HG03432 (cell line): ENCODE results near the gene PITX2.

ENCODE experiments used
- ATAC-seq: cut with Tn5 transposase; IDR thresholded peaks from one replicate; pipeline ENCODE4 v1.9.1; 2021; ENCODE audit warnings: mild to moderate bottlenecking, moderate library complexity; ENCODE audit not compliant: unreplicated experiment

Gene PITX2

GRCh38 chr4:110624904-110625494 is 2.1 kb upstream of the PITX2 start:
- ATAC-seq = no peak

GRCh38 chr4:110624398-110624780 is 1.5 kb upstream of the PITX2 start:
- ATAC-seq = no peak

- ATAC-seq = no peak
These were observed 981 bp upstream of the PITX2 start for GRCh38 chr4:110623718-110624397.

- no peak for ATAC-seq
These were observed 782 bp downstream of the PITX2 start for GRCh38 chr4:110621839-110622751.

- no peak for ATAC-seq
These were observed 1.5 kb downstream of the PITX2 start for GRCh38 chr4:110621328-110621812.

- ATAC-seq = peak; percentile 52
These were observed 2.1 kb downstream of the PITX2 start for GRCh38 chr4:110620691-110621327.

- ATAC-seq = no peak
These were observed 2.6 kb downstream of the PITX2 start for GRCh38 chr4:110620322-110620690.

GRCh38 chr4:110619463-110620247 is 3.2 kb downstream of the PITX2 start:
- ATAC-seq = no peak

GRCh38 chr4:110618581-110619462 is 4.1 kb downstream of the PITX2 start:
- ATAC-seq = no peak

GRCh38 chr4:110617646-110618580 is 5.0 kb downstream of the PITX2 start:
- no peak for ATAC-seq

GRCh38 chr4:110617075-110617640 is 5.7 kb downstream of the PITX2 start:
- no peak for ATAC-seq

- no peak for ATAC-seq
These were observed 6.4 kb downstream of the PITX2 start for GRCh38 chr4:110616238-110617074.

- ATAC-seq = no peak
These were observed 7.3 kb downstream of the PITX2 start for GRCh38 chr4:110615353-110616237.

GRCh38 chr4:110614976-110615352 is 7.9 kb downstream of the PITX2 start:
- no peak for ATAC-seq

- no peak for ATAC-seq
These were observed 8.5 kb downstream of the PITX2 start for GRCh38 chr4:110614173-110614963.
